Liver (tissue), 9 donors: ENCODE measurements around the gene TOP3A. TPM values are rescaled to one million over a fixed set of nuclear protein-coding genes. Genes with fewer than 3 reads are reported as not detected.
"Not testable (repeated sequence)": the region's sequence is repeated elsewhere in the genome, so short reads cannot be mapped to it uniquely, and the experiment has no call there.

Experiments
- DNase-seq: peaks from one replicate; pipeline ENCODE4 v3.0.0-alpha.2; 2017; ENCODE audit warnings: low spot score
- H3K27ac ChIP-seq, 2 donors: one replicate each; pipeline ENCODE4 v1.7.0; 2013; ENCODE audit warnings: inconsistent platforms in 2 of 2, low read length in 2 of 2, control low read depth in 1 of 2, low read depth in 1 of 2, mild to moderate bottlenecking in 1 of 2
- H3K27me3 ChIP-seq, 4 donors: one replicate each; pipeline versions ENCODE4 v1.6.1 to v1.7.0; 2013; ENCODE audit warnings: low read length in 3 of 4, inconsistent platforms in 1 of 4, mild to moderate bottlenecking in 1 of 4, moderate library complexity in 1 of 4; ENCODE audit not compliant: control insufficient read depth in 4 of 4, insufficient read depth in 4 of 4
- H3K36me3 ChIP-seq, 4 donors: one replicate each; pipeline versions ENCODE4 v1.6.1 to v1.7.0; 2013; ENCODE audit warnings: low read length in 3 of 4, mild to moderate bottlenecking in 3 of 4, low read depth in 1 of 4, moderate library complexity in 1 of 4; ENCODE audit not compliant: control insufficient read depth in 4 of 4, insufficient read depth in 3 of 4
- H3K4me1 ChIP-seq, 4 donors: one replicate each; pipeline versions ENCODE4 v1.6.1 to v1.7.0; 2013; ENCODE audit warnings: low read length in 3 of 4, mild to moderate bottlenecking in 3 of 4, moderate library complexity in 1 of 4; ENCODE audit not compliant: control insufficient read depth in 4 of 4, insufficient read depth in 4 of 4
- H3K4me3 ChIP-seq, 3 donors: one replicate each; pipeline versions ENCODE4 v1.6.1 to v1.7.0; 2013; ENCODE audit warnings: low read length in 3 of 3, control low read depth in 1 of 3, low read depth in 1 of 3, mild to moderate bottlenecking in 1 of 3
- H3K9ac ChIP-seq, 2 donors: one replicate each; pipeline ENCODE4 v1.7.0; 2013; ENCODE audit warnings: low read length in 2 of 2, mild to moderate bottlenecking in 2 of 2, moderate library complexity in 2 of 2, control low read depth in 1 of 2, low read depth in 1 of 2
- H3K9me3 ChIP-seq, 4 donors: one replicate each; pipeline versions ENCODE4 v1.6.1 to v1.7.0; 2013; ENCODE audit warnings: low read length in 3 of 4; ENCODE audit not compliant: control insufficient read depth in 4 of 4
- ATF3 ChIP-seq: IDR thresholded peaks from 2 replicates; pipeline ENCODE4 v1.6.1; 2016; ENCODE audit warnings: antibody characterized with exemption
- FOXA2 ChIP-seq: IDR thresholded peaks from 2 replicates; pipeline ENCODE4 v1.6.1; 2016; ENCODE audit warnings: antibody characterized with exemption
- HNF4A ChIP-seq, 2 donors: conservative IDR thresholded peaks; 2 replicates each; pipeline ENCODE4 v1.6.1; 2016; ENCODE audit warnings: antibody characterized with exemption in 2 of 2, mild to moderate bottlenecking in 2 of 2
- JUND ChIP-seq, 2 donors: IDR thresholded peaks; 2 replicates each; pipeline ENCODE4 v1.6.1; 2016; ENCODE audit warnings: antibody characterized with exemption in 2 of 2
- NR2F2 ChIP-seq: IDR thresholded peaks from 2 replicates; pipeline ENCODE4 v1.6.1; 2016; ENCODE audit warnings: antibody characterized with exemption
- RAD21 ChIP-seq, 2 donors: IDR thresholded peaks; 2 replicates each; pipeline ENCODE4 v1.6.1; 2016; ENCODE audit warnings: antibody characterized with exemption in 2 of 2, mild to moderate bottlenecking in 2 of 2
- REST ChIP-seq: IDR thresholded peaks from 2 replicates; pipeline ENCODE4 v1.6.1; 2016; ENCODE audit warnings: antibody characterized with exemption, mild to moderate bottlenecking
- RXRA ChIP-seq, 2 donors: IDR thresholded peaks; 2 replicates each; pipeline ENCODE4 v1.6.1; 2017 to 2018; ENCODE audit warnings: antibody characterized with exemption in 2 of 2, mild to moderate bottlenecking in 1 of 2
- SP1 ChIP-seq: IDR thresholded peaks from 2 replicates; pipeline ENCODE4 v1.6.1; 2018; ENCODE audit warnings: antibody characterized with exemption, mild to moderate bottlenecking
- TAF1 ChIP-seq: conservative IDR thresholded peaks from 2 replicates; pipeline ENCODE4 v1.6.1; 2016; ENCODE audit warnings: antibody characterized with exemption, mild to moderate bottlenecking
- YY1 ChIP-seq: IDR thresholded peaks from 2 replicates; pipeline ENCODE4 v1.6.1; 2016; ENCODE audit warnings: antibody characterized with exemption, mild to moderate bottlenecking
- WGBS: extraction: QIAGEN DNeasy Blood & Tissue Kit; methylation state at CpG from one replicate; pipeline ENCODE4 v1.1.7; 2013; 5-methylcytosine and 5-hydroxymethylcytosine counted together
- polyA plus RNA-seq, 2 donors: library from polyadenylated mRNA; stranded (reverse) in 1 of 2; unstranded in 1 of 2; fragments of 200-250 nt in 1 of 2; fragments of >200 nt in 1 of 2; fragmentation: Nextera tagmentation in 1 of 2; extraction: Ambion mirVana in 1 of 2; gene quantifications; one replicate each; pipeline versions ENCODE4 v1.2.1 to v1.2.3, GENCODE V29; 2013 to 2015
- total RNA-seq, 2 donors: library from RNA; depleted of rRNA; stranded (reverse); fragments of >200 nt; gene quantifications; one replicate each; pipeline ENCODE4 v1.2.3, GENCODE V29; 2014
- TF ChIP-seq, protein P1 (sequence below): fragments of 150-350 bp; IDR thresholded peaks from 2 replicates; pipeline ENCODE4 v1.5.1; 2017; ENCODE audit warnings: improper control_type of control experiment, low read depth, low read length; ENCODE audit not compliant: missing input control
- TF ChIP-seq, protein P2 (sequence below): IDR thresholded peaks from 2 replicates; pipeline ENCODE4 v1.6.1; 2016; ENCODE audit warnings: antibody characterized with exemption
- donor health status: healthy.
- donor health status: healthy.
- donor health status: healthy.
- donor health status: healthy.
- donor health status: healthy.

TOP3A gene
- total and polyA plus RNA-seq, 4 donors, result 6.6 to 37.5 (median 14.3) TPM

DNA sequence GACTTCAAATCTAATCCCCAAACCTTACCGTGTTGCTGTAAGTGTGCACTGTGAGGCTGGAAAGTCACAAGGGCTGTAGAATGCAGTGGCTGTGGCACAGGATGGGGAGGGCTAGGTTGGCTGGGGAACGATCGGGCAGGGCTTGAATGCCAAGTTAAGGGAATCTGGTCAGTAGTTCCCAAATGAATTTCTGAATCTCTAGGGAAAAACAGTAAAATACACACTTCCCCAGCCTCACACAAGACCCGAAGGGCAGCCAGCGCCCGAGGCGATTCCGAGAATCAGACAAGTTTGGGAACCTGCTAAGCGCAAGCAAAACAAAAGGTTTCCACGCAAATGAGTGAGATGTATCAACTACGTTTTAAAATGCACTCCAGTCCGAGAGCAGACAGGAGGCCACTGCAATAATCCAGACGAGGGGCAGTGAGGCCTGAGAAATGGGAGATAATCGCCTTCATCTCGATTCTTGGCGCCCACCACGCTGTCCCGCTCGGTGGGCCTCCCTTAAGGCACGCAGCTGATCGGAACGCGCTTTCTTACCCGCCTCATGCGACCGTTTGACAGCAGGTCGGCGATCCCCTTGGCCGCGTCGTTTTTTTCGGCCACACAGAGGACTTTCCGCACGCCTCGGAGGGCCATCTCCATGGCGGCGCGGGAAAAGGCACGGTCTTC is 599 bp downstream of the TOP3A start:
- TF ChIP-seq NR2F2, result no peak
- TF ChIP-seq YY1, result no peak
- TF ChIP-seq FOXA2, result no peak
- H3K27me3 ChIP-seq, result no peaks in the 10 kb centered on the region
- no peak for DNase-seq
- WGBS, result under 1% methylated on average over 39 of the region's 39 CpGs
- peaks cover 0 to 8% (median 6%) of the 10 kb centered on the region in 4 donors for H3K36me3 ChIP-seq
- peak overlapping the region; percentile 73 to 96 (median 79) for H3K4me3 ChIP-seq
- H3K27ac ChIP-seq, result peak overlapping the region; percentile 87 to 92
- no peaks in the 10 kb centered on the region for H3K9me3 ChIP-seq
- H3K4me1 ChIP-seq, result peaks cover 6 to 51% (median 47%) of the 10 kb centered on the region in 4 donors
- peak overlapping the region in 1 of 2 donors; percentile 70 for H3K9ac ChIP-seq

DNA sequence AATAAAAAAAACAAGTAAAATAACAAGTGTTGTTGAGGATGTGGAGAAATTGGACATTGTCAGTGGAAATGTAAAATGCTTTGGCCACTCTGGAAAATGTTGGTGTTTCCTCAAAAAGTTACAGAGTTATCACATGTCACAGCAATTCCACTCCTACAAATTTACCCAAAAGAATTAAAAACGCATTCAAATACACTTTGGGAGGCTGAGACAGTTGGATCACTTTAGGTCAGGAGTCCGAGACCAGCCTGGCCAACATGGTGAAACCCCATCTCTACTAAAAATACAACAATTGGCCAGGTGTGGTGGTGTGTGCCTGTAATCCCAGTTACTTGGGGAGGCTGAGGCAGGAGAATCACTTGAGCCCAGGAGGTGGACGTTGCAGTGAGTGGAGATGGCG is 5.6 kb downstream of the TOP3A start:
- H3K27me3 ChIP-seq, result no peaks in the 10 kb centered on the region
- H3K4me3 ChIP-seq, result no peak overlapping the region
- DNase-seq, result no peak
- H3K27ac ChIP-seq, result no peak overlapping the region
- TF ChIP-seq, protein P1, sequence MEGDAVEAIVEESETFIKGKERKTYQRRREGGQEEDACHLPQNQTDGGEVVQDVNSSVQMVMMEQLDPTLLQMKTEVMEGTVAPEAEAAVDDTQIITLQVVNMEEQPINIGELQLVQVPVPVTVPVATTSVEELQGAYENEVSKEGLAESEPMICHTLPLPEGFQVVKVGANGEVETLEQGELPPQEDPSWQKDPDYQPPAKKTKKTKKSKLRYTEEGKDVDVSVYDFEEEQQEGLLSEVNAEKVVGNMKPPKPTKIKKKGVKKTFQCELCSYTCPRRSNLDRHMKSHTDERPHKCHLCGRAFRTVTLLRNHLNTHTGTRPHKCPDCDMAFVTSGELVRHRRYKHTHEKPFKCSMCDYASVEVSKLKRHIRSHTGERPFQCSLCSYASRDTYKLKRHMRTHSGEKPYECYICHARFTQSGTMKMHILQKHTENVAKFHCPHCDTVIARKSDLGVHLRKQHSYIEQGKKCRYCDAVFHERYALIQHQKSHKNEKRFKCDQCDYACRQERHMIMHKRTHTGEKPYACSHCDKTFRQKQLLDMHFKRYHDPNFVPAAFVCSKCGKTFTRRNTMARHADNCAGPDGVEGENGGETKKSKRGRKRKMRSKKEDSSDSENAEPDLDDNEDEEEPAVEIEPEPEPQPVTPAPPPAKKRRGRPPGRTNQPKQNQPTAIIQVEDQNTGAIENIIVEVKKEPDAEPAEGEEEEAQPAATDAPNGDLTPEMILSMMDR, result no peak
- TF ChIP-seq NR2F2, result no peak
- no peak for TF ChIP-seq RXRA (IDR thresholded peaks at IDR 0.05)
- TF ChIP-seq, protein P2, sequence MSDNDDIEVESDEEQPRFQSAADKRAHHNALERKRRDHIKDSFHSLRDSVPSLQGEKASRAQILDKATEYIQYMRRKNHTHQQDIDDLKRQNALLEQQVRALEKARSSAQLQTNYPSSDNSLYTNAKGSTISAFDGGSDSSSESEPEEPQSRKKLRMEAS, result no peak
- no peaks in the 10 kb centered on the region for H3K9me3 ChIP-seq
- WGBS, result 96% methylated on average over 4 of the region's 4 CpGs
- H3K4me1 ChIP-seq, result peaks cover 0 to 14% (median 11%) of the 10 kb centered on the region in 4 donors
- peaks cover 12 to 29% (median 26%) of the 10 kb centered on the region in 4 donors for H3K36me3 ChIP-seq
- no peak overlapping the region for H3K9ac ChIP-seq

- not testable (repeated sequence) for H3K27me3 ChIP-seq, DNase-seq, H3K9me3 ChIP-seq, H3K4me1 ChIP-seq, H3K4me3 ChIP-seq, H3K9ac ChIP-seq, H3K27ac ChIP-seq
- WGBS, result 91% methylated on average over 13 of the region's 13 CpGs
- peaks cover 20 to 69% (median 48%) of the 10 kb centered on the region in 4 donors for H3K36me3 ChIP-seq
Observed at GRCh38 chr17:18303206-18303605, 11.6 kb downstream of the TOP3A start.

DNA sequence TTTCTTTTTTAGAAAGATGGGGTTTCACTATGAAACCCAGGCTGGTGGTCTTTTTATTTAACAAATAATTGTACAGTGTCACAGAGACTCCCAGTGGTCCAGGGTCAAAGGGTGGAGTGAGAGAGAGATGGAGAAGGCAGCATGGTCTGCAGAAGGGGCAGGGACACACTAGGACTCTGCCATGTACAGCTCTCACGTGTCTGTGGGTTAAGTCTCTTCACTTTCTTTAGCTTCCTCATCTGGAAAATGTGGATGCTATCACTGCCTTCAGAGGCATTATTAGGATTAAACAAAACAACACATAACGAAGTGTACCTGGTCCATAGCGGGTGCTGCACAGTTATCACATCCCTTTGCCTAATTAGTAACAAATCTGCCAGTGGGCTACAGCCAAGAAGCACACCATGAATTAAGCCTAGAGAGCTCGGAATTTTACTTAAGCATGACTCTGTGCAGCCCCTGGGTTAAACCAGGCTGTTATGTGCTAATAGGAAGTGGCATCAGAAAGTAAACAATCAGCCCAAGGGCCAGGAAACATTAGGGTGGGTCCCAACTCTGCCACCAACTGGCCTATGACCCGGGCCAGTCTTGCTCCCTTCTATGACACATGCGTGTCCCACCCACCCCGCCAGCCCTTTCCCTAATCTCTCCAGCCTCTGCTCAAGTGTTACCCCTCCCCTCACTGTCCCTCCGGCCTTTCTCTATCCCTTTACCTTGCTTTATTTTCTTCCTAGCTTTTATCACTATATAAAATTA is 13.9 kb downstream of the TOP3A start:
- no peaks in the 10 kb centered on the region for H3K9me3 ChIP-seq
- no peak overlapping the region for H3K9ac ChIP-seq
- H3K4me1 ChIP-seq, result no peaks in the 10 kb centered on the region
- no peak overlapping the region for H3K4me3 ChIP-seq
- 86% methylated on average over 8 of the region's 8 CpGs for WGBS
- H3K36me3 ChIP-seq, result peaks cover 16 to 55% (median 37%) of the 10 kb centered on the region in 4 donors
- H3K27ac ChIP-seq, result peak overlapping the region in 1 of 2 donors; percentile 33
- DNase-seq, result no peak
- no peaks in the 10 kb centered on the region for H3K27me3 ChIP-seq
- TF ChIP-seq JUND (IDR thresholded peaks at IDR 0.05) (no peak), ATF3 (no peak), HNF4A (conservative IDR thresholded peaks at IDR 0.05) (no peak), NR2F2 (no peak), FOXA2 (no peak), SP1 (no peak), REST (no peak), TAF1 (no peak), RAD21 (IDR thresholded peaks at IDR 0.05) (no peak), YY1 (no peak), RXRA (IDR thresholded peaks at IDR 0.05) (no peak)
- TF ChIP-seq, protein P1, result no peak
